ENCODE measurements around the gene LPP. TPM values are rescaled to one million over a fixed set of nuclear protein-coding genes. Genes with fewer than 3 reads are reported as not detected.

Gene LPP
- polyA plus RNA-seq, 3 donors, result 14.1 to 23.2 (median 15.3) TPM

- H3K9me3 Mint-ChIP-seq, result peaks cover 0 to 4% (median 0%) of the 10 kb centered on the region in 7 donors
Observed at GRCh38 chr3:188135271-188135670, 18.7 kb upstream of the LPP start.

GRCh38 chr3:188137051-188137450 is 16.9 kb upstream of the LPP start:
- Mint-ChIP-seq H3K9me3 (peaks cover 0 to 4% (median 0%) of the 10 kb centered on the region in 7 donors), H3K4me1 (peaks cover 23% of the 10 kb centered on the region), H3K36me3 (peaks cover 0 to 1% of the 10 kb centered on the region in 2 donors), H3K27ac (peak overlapping the region in 5 of 7 donors; percentile 54 to 82 (median 72)), H3K27me3 (ENCODE audit: low read depth in 3 of 3) (peaks cover 0 to 3% (median 0%) of the 10 kb centered on the region in 3 donors), H3K4me3 (no peak overlapping the region)
- Histone ChIP-seq H3K9me3 (replicated peaks in 1 of 2; ENCODE audit: control insufficient read depth in 1 of 2, insufficient read depth in 1 of 2, low read length in 2 of 2) (no peaks in the 10 kb centered on the region), H2AFZ (ENCODE audit: insufficient read depth, low read depth, low read length, poor library complexity, severe bottlenecking) (no peak overlapping the region), H3K9ac (ENCODE audit: insufficient read depth, low read length, poor library complexity, severe bottlenecking) (no peak overlapping the region), H3K27me3 (ENCODE audit: control insufficient read depth in 2 of 2, insufficient read depth in 2 of 2, low read length in 2 of 2) (no peaks in the 10 kb centered on the region), H3K79me2 (ENCODE audit: insufficient read depth, low read length) (no peaks in the 10 kb centered on the region), H3K36me3 (replicated peaks in 1 of 2; ENCODE audit: control insufficient read depth in 1 of 2, insufficient read depth in 2 of 2, low read length in 2 of 2) (no peaks in the 10 kb centered on the region), H4K20me1 (ENCODE audit: insufficient read depth, low read length) (no peaks in the 10 kb centered on the region), H3K4me1 (ENCODE audit: control insufficient read depth in 1 of 2, insufficient read depth in 2 of 2, low read length in 2 of 2) (peaks cover 11% of the 10 kb centered on the region in 2 donors), H3K27ac (ENCODE audit: low read depth in 1 of 2, low read length in 2 of 2) (no peak overlapping the region), H3K4me2 (replicated peaks; ENCODE audit: extremely low read depth, low read length, poor library complexity, severe bottlenecking) (no peak overlapping the region), H3K4me3 (replicated peaks in 1 of 3; ENCODE audit: low read depth in 2 of 3, low read length in 3 of 3) (no peak overlapping the region)
- intact Hi-C loops (cut with micrococcal nuclease), result no loop called here
- DNase-seq, result peak; percentile 55 to 60 (median 55)
- whole genome bisulfite sequencing (ENCODE audit: insufficient coverage), result no CpG with 5 or more reads among the region's 1 CpG
- no peak for TF ChIP-seq CTCF (IDR thresholded peaks at IDR 0.05)

More at GRCh38 chr3:188135271-188135670, 18.7 kb upstream of the LPP start:
- Mint-ChIP-seq H3K4me3 (no peak overlapping the region), H3K27ac (no peak overlapping the region), H3K4me1 (peaks cover 23% of the 10 kb centered on the region), H3K27me3 (ENCODE audit: low read depth in 3 of 3) (peaks cover 0 to 5% (median 0%) of the 10 kb centered on the region in 3 donors), H3K36me3 (peaks cover 0 to 1% of the 10 kb centered on the region in 2 donors)
- H3K9ac ChIP-seq (ENCODE audit: insufficient read depth, low read length, poor library complexity, severe bottlenecking), result no peak overlapping the region
- no peak for TF ChIP-seq CTCF (IDR thresholded peaks at IDR 0.05)
- no peak for DNase-seq
- 100% methylated on average over 1 of the region's 5 CpGs for WGBS (ENCODE audit: insufficient coverage)
- no peaks in the 10 kb centered on the region for H4K20me1 ChIP-seq (ENCODE audit: insufficient read depth, low read length)
- no peaks in the 10 kb centered on the region for H3K9me3 ChIP-seq (replicated peaks in 1 of 2; ENCODE audit: control insufficient read depth in 1 of 2, insufficient read depth in 1 of 2, low read length in 2 of 2)
- H3K4me3 ChIP-seq (replicated peaks in 1 of 3; ENCODE audit: low read depth in 2 of 3, low read length in 3 of 3), result no peak overlapping the region
- H2AFZ ChIP-seq (ENCODE audit: insufficient read depth, low read depth, low read length, poor library complexity, severe bottlenecking), result no peak overlapping the region
- intact Hi-C loops (cut with micrococcal nuclease), result no loop called here
- H3K27me3 ChIP-seq (ENCODE audit: control insufficient read depth in 2 of 2, insufficient read depth in 2 of 2, low read length in 2 of 2), result no peaks in the 10 kb centered on the region
- no peaks in the 10 kb centered on the region for H3K79me2 ChIP-seq (ENCODE audit: insufficient read depth, low read length)
- H3K4me1 ChIP-seq (ENCODE audit: control insufficient read depth in 1 of 2, insufficient read depth in 2 of 2, low read length in 2 of 2), result peaks cover 11% of the 10 kb centered on the region in 2 donors
- H3K4me2 ChIP-seq (replicated peaks; ENCODE audit: extremely low read depth, low read length, poor library complexity, severe bottlenecking), result no peak overlapping the region
- no peaks in the 10 kb centered on the region for H3K36me3 ChIP-seq (replicated peaks in 1 of 2; ENCODE audit: control insufficient read depth in 1 of 2, insufficient read depth in 2 of 2, low read length in 2 of 2)
- no peak overlapping the region for H3K27ac ChIP-seq (ENCODE audit: low read depth in 1 of 2, low read length in 2 of 2)

Data from CD14-positive monocyte (primary cell).